Pulmonary artery endothelial cell (primary cell): ENCODE measurements around the gene STXBP4. TPM values are rescaled to one million over a fixed set of nuclear protein-coding genes. Genes with fewer than 3 reads are reported as not detected.

Experiments used
- DNase-seq: peaks from one replicate; pipeline ENCODE4 v3.0.0-alpha.2; 2011; ENCODE audit warnings: low read depth, low spot score
- total RNA-seq: library from RNA; depleted of rRNA; stranded (reverse); fragments of >200 nt; gene quantifications from 2 replicates; pipeline ENCODE4 v1.2.3, GENCODE V29; 2014

Gene STXBP4
- total RNA-seq, 1 donor from 2014 or later: 6.6 TPM

- peak; percentile 5 for DNase-seq
Measured at GRCh38 chr17:55116440-55116914, 147.9 kb downstream of the STXBP4 start.

- peak; percentile 5 for DNase-seq
Measured at GRCh38 chr17:55117164-55117563, 148.6 kb downstream of the STXBP4 start.

GRCh38 chr17:55120651-55121050 is 152.1 kb downstream of the STXBP4 start:
- no peak for DNase-seq

- no peak for DNase-seq
Measured at GRCh38 chr17:55121268-55121667, 152.7 kb downstream of the STXBP4 start.

- no peak for DNase-seq
Measured at GRCh38 chr17:55122114-55122513, 153.5 kb downstream of the STXBP4 start.

GRCh38 chr17:55124730-55125360 is 156.3 kb downstream of the STXBP4 start:
- DNase-seq: no peak

GRCh38 chr17:55133583-55133982 is 165.0 kb downstream of the STXBP4 start:
- no peak for DNase-seq

GRCh38 chr17:55134486-55135157 is 166.1 kb downstream of the STXBP4 start:
- no peak for DNase-seq

- DNase-seq: no peak
Measured at GRCh38 chr17:55140809-55141208, 172.2 kb downstream of the STXBP4 start.

GRCh38 chr17:55144518-55144917 is 176.0 kb downstream of the STXBP4 start:
- DNase-seq: no peak

GRCh38 chr17:55149485-55149884 is 180.9 kb downstream of the STXBP4 start:
- no peak for DNase-seq

- DNase-seq: no peak
Measured at GRCh38 chr17:55152236-55152635, 183.7 kb downstream of the STXBP4 start.

GRCh38 chr17:55154101-55154500 is 185.5 kb downstream of the STXBP4 start:
- no peak for DNase-seq

GRCh38 chr17:55155856-55156560 is 187.4 kb downstream of the STXBP4 start:
- no peak for DNase-seq

GRCh38 chr17:55157165-55157564 is 188.6 kb downstream of the STXBP4 start:
- DNase-seq: no peak

GRCh38 chr17:55158439-55158838 is 189.9 kb downstream of the STXBP4 start:
- no peak for DNase-seq

GRCh38 chr17:55159251-55159650 is 190.7 kb downstream of the STXBP4 start:
- no peak for DNase-seq

GRCh38 chr17:55160501-55160900 is 191.9 kb downstream of the STXBP4 start:
- DNase-seq: no peak

GRCh38 chr17:55161935-55162555 is 193.5 kb downstream of the STXBP4 start:
- DNase-seq: no peak

GRCh38 chr17:55162556-55162946 is 194.0 kb downstream of the STXBP4 start:
- DNase-seq: no peak

- no peak for DNase-seq
Measured at GRCh38 chr17:55163408-55163807, 194.8 kb downstream of the STXBP4 start.

GRCh38 chr17:55166506-55166905 is 197.9 kb downstream of the STXBP4 start:
- DNase-seq: no peak
